Measurements from ENCODE around the gene SH2D5.

Gene SH2D5

DNA sequence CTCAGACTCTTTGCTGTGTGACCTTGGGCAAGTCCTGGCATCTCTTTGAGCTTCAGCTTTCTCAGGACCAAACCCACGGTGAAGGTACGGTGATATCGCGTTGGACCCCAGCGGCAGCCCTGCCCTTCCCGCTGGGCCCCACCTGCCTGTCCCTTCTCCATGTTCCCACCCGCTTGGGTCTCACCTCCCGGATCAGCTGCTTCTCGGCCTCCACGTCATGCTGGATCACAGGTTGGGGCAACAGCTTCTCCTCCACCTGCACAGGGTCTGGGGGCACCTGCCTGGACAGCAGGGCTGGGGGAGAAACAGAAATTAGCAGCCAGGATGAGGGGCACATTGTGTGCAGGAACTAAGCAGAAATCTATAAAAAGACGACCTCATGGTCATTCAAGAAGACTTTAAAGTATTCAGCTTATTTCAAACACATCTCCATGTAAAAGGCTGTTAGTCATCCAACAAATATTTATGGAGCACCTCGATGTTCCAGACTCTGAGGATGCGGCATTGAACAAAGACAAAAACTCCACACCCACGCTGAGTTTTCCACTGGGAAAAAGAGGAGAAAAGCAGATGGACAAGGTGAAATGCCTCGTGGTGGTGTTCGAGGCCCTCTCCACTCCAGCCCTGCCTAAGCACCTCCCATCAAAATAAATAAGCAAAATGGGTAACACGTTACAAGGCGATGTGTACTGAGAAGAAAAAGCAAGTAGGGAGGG, 34.1 kb downstream of the SH2D5 start:
- no peak overlapping the region for H3K27ac ChIP-seq (ENCODE audit: low read depth, low read length)
- no peak overlapping the region for H3K9ac ChIP-seq (ENCODE audit: low read length)
- peaks cover 17% of the 10 kb centered on the region for H3K4me1 ChIP-seq (ENCODE audit: insufficient read depth, low read length)

DNA sequence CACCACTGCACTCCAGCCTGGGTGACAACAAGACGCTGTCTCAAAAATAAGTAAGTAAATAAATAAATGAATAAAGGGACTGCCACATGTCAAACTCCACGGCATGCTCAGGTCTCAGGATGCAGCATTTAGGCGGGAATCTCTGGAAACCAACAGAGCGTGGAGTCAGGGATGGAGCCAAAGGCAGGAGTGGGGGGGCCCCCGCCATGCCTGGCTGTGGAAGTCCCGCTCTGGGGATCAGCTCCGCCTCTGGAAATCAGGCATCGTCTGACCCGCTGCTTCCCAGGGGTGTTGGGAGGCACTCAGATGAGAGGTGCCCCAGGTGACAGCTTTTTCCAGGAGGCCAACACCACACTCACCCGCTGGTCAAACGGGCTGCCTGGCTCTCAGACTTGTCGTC, 34.9 kb downstream of the SH2D5 start:
- Histone ChIP-seq H3K9ac (ENCODE audit: low read length) (no peak overlapping the region), H3K27me3 (ENCODE audit: control insufficient read depth in 1 of 2, insufficient read depth in 2 of 2, low read length in 2 of 2) (no peaks in the 10 kb centered on the region), H3K4me3 (ENCODE audit: low read depth in 1 of 2, low read length in 2 of 2) (peak overlapping the region in 1 of 2 donors; percentile 51), H3K36me3 (ENCODE audit: insufficient read depth, low read length) (no peaks in the 10 kb centered on the region), H3K27ac (ENCODE audit: low read depth, low read length) (no peak overlapping the region), H3K4me1 (ENCODE audit: insufficient read depth, low read length) (peaks cover 17% of the 10 kb centered on the region), H3K9me3 (ENCODE audit: low read length) (no peaks in the 10 kb centered on the region)

More for the DNA sequence above, 34.1 kb downstream of the SH2D5 start:
- Histone ChIP-seq H3K27me3 (ENCODE audit: control insufficient read depth in 1 of 2, insufficient read depth in 2 of 2, low read length in 2 of 2) (no peaks in the 10 kb centered on the region), H3K9me3 (ENCODE audit: low read length) (no peaks in the 10 kb centered on the region), H3K36me3 (ENCODE audit: insufficient read depth, low read length) (no peaks in the 10 kb centered on the region), H3K4me3 (ENCODE audit: low read depth in 1 of 2, low read length in 2 of 2) (no peak overlapping the region)

DNA sequence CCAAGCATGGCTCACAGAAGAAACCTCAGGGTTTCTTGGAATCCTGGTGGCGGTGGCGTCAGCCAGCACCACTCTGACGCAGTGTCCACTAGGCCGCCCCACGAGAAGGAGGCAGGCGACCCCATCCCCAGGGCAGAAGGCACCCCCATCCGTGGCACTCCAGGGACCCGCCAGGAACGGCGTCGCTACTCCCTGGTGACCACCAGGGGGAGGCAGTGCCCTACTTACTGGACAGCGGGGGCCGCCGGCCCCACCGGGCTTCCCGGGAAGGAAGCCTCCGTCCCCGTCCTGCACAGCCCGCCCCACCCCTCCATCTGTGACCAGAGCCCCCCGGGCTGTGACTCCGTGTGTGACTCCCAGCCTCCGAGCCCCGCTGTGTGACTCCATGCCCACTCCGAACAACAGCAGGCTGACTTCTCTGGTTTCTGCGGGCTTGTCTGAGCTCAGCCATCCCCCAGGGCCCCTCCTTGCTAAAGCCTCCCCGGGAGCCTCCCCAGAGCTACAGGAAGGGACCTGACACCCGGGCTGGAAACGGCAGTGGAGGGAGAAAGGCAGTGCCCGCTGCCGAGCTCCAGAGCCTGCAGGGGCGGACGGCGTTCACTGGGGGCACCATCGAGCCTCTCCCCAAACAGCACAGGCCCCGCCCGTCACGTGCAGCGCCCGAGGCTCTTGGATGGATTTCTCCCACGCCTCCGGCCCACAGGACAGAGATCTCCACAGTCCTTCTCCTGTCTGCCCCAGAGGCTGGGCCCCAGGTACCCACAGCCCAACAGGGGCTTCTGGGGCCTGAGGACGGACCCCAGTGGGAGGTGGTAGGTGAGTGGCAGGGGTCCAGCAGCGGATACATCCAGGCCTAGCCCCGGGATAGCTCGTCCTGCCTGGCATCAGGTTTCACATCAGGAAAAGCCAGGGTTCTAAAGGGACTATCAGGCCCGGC, 35.8 kb downstream of the SH2D5 start:
- peak overlapping the region; percentile 86 for H3K27ac ChIP-seq (ENCODE audit: low read depth, low read length)
- no peaks in the 10 kb centered on the region for H3K36me3 ChIP-seq (ENCODE audit: insufficient read depth, low read length)
- no peaks in the 10 kb centered on the region for H3K27me3 ChIP-seq (ENCODE audit: control insufficient read depth in 1 of 2, insufficient read depth in 2 of 2, low read length in 2 of 2)
- peaks cover 17% of the 10 kb centered on the region for H3K4me1 ChIP-seq (ENCODE audit: insufficient read depth, low read length)
- peak overlapping the region; percentile 58 for H3K9ac ChIP-seq (ENCODE audit: low read length)
- peak overlapping the region; percentile 51 to 64 for H3K4me3 ChIP-seq (ENCODE audit: low read depth in 1 of 2, low read length in 2 of 2)
- no peaks in the 10 kb centered on the region for H3K9me3 ChIP-seq (ENCODE audit: low read length)

DNA sequence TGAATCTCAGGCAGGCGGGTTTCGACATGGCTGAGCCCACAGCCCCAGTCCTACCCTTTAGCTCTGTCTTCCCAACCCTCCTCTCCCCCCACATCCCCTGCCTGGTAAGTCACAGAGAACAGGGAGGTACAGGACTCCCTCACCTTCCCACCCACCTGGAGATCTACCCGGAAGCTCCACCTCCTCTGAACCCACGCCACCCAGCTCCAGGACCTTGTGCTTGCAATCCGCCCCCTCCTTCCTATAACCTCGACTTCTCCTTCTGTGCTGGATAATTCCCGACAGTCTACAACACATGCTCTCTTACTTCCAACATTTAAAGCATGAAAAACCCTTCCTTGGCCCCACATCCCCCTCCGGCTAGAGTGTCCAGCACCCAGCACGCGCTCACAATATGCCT, 37.0 kb downstream of the SH2D5 start:
- Histone ChIP-seq H3K27me3 (ENCODE audit: control insufficient read depth in 1 of 2, insufficient read depth in 2 of 2, low read length in 2 of 2) (no peaks in the 10 kb centered on the region), H3K9ac (ENCODE audit: low read length) (no peak overlapping the region), H3K4me3 (ENCODE audit: low read depth in 1 of 2, low read length in 2 of 2) (no peak overlapping the region), H3K4me1 (ENCODE audit: insufficient read depth, low read length) (peaks cover 17% of the 10 kb centered on the region), H3K27ac (ENCODE audit: low read depth, low read length) (no peak overlapping the region), H3K9me3 (ENCODE audit: low read length) (no peaks in the 10 kb centered on the region), H3K36me3 (ENCODE audit: insufficient read depth, low read length) (no peaks in the 10 kb centered on the region)

DNA sequence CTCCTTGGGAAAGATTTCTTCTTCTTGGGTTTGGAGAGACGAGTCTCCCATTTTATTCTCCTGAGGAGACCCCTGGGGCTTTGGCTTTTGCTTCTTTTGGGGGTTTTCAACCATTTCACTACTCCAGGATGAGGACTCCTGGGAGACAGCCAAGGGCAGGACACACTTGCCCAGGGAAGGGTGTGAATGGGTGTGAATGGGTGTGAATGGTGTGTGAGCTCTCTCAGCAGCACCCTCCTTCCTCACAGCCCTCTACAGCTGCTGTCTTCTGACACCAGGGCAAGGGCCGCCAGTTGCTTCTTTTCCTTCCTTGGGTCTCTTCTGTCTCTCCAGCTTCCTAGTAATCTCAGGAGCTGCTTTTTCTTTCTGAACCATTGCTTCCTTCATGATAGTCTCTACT, 38.9 kb downstream of the SH2D5 start:
- no peaks in the 10 kb centered on the region for H3K27me3 ChIP-seq (ENCODE audit: control insufficient read depth in 1 of 2, insufficient read depth in 2 of 2, low read length in 2 of 2)
- H3K9ac ChIP-seq (ENCODE audit: low read length): no peak overlapping the region
- H3K36me3 ChIP-seq (ENCODE audit: insufficient read depth, low read length): no peaks in the 10 kb centered on the region
- H3K9me3 ChIP-seq (ENCODE audit: low read length): no peaks in the 10 kb centered on the region
- H3K4me1 ChIP-seq (ENCODE audit: insufficient read depth, low read length): peaks cover 16% of the 10 kb centered on the region
- H3K27ac ChIP-seq (ENCODE audit: low read depth, low read length): no peak overlapping the region
- no peak overlapping the region for H3K4me3 ChIP-seq (ENCODE audit: low read depth in 1 of 2, low read length in 2 of 2)

DNA sequence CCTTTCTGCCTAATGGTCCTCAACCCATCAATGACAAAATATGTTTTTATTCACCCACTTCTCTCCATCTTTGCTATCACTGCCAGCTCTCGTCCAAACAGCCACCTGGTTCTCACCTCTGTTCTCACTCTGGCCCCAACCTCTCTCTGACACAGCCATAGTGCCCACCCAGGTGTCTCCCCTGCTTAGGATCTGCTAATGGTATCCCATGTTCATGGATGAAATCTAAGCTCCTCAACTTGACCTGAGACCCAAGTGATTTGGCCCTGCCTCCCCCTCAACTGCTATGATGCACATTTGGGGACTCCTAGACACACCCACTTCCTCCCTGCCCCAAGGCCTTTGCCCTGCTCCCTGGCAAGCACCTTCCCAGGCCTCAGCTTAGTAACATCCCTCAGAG, 40.6 kb downstream of the SH2D5 start:
- H3K9me3 ChIP-seq (ENCODE audit: low read length): no peaks in the 10 kb centered on the region
- H3K27me3 ChIP-seq (ENCODE audit: control insufficient read depth in 1 of 2, insufficient read depth in 2 of 2, low read length in 2 of 2): no peaks in the 10 kb centered on the region
- no peaks in the 10 kb centered on the region for H3K36me3 ChIP-seq (ENCODE audit: insufficient read depth, low read length)
- H3K4me1 ChIP-seq (ENCODE audit: insufficient read depth, low read length): peaks cover under 1% of the 10 kb centered on the region
- H3K27ac ChIP-seq (ENCODE audit: low read depth, low read length): no peak overlapping the region
- H3K9ac ChIP-seq (ENCODE audit: low read length): no peak overlapping the region
- no peak overlapping the region for H3K4me3 ChIP-seq (ENCODE audit: low read depth in 1 of 2, low read length in 2 of 2)

DNA sequence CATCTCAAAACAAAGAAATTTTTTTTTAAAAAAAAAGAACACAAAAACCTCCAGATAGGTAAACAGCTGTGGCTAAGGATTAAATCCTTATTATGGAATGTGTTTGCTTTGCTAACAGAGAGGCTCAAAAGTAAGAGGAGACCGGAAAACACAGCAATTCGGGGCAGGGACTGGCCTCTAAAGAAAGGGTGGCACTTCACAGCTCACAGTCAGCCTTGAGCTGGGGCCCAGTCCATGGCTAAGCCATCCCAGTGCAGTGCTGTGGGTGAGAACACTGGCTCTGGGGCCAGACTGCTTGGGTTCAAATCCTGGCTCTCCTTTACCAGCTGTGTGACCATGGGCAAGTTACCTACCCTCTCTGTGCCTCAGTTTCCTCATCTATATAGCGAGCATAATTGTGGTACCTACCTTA, 42.9 kb downstream of the SH2D5 start:
- H3K27ac ChIP-seq (ENCODE audit: low read depth, low read length): no peak overlapping the region
- H3K9ac ChIP-seq (ENCODE audit: low read length): no peak overlapping the region
- H3K4me3 ChIP-seq (ENCODE audit: low read depth in 1 of 2, low read length in 2 of 2): no peak overlapping the region
- H3K27me3 ChIP-seq (ENCODE audit: control insufficient read depth in 1 of 2, insufficient read depth in 2 of 2, low read length in 2 of 2): no peaks in the 10 kb centered on the region
- H3K9me3 ChIP-seq (ENCODE audit: low read length): no peaks in the 10 kb centered on the region
- no peaks in the 10 kb centered on the region for H3K4me1 ChIP-seq (ENCODE audit: insufficient read depth, low read length)
- no peaks in the 10 kb centered on the region for H3K36me3 ChIP-seq (ENCODE audit: insufficient read depth, low read length)

DNA sequence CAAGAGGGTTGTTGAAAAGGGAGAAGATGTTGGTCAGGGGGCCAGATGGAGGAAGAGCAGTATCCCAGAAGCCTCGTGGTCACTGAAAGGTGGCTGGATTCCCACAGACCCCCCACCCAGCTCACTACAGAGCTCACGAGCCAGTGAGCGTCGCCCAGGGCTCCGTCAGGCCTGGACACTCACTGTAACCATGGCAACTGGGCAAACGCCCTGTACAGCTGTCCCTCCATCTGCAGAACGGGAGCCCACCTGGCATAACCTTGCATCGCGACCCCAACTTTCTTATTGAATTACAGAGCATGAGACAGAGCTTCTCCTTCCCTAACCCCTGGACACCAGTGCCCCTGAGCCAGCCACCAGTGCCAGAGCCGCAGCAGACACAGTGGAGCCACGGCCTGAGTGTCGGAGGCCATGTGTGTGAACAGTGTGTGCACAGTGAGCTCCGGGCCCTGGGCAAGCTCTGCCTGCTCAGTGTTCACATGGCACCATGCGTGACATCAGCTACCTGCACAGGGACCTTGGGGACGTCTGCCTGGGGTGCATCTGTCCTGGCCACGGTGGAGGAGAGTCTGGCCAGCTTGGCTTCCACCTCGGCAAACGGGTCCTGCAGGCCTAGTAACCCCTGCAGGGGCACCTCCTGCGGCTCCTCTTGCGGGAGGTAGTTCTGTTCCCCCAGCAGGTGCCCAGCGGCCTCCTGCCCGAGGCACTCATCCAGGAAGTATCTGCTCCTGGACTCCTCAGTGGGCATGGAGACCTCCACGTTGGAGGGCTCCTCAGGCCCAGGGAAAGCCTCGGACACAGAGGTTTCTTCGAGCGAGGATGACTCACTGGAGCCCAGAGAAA, 45.4 kb downstream of the SH2D5 start:
- Histone ChIP-seq H3K27ac (ENCODE audit: low read depth, low read length) (no peak overlapping the region), H3K36me3 (ENCODE audit: insufficient read depth, low read length) (no peaks in the 10 kb centered on the region), H3K9ac (ENCODE audit: low read length) (no peak overlapping the region), H3K27me3 (ENCODE audit: control insufficient read depth in 1 of 2, insufficient read depth in 2 of 2, low read length in 2 of 2) (no peaks in the 10 kb centered on the region), H3K9me3 (ENCODE audit: low read length) (no peaks in the 10 kb centered on the region), H3K4me1 (ENCODE audit: insufficient read depth, low read length) (no peaks in the 10 kb centered on the region), H3K4me3 (ENCODE audit: low read depth in 1 of 2, low read length in 2 of 2) (no peak overlapping the region)

DNA sequence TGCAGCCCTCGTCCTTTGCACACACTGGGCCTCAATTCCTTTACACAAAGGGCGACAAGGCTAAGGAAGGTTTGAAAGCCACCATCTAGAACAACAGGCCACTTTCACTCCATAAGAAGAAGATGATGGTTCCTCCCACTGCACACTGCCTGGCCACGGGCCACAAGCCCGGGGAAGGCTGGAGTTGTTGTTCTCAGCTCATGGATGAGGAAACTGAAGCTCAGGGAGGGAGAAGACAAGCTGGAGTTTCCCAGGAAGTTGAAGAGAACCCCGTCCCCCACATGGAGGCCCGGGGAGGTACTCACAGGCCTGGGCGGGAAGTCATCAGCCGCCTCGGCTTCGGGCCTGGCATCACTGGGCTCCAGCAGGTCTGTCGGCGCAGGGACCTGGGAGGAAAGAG, 46.8 kb downstream of the SH2D5 start:
- no peaks in the 10 kb centered on the region for H3K4me1 ChIP-seq (ENCODE audit: insufficient read depth, low read length)
- H3K27ac ChIP-seq (ENCODE audit: low read depth, low read length): no peak overlapping the region
- H3K9ac ChIP-seq (ENCODE audit: low read length): no peak overlapping the region
- H3K9me3 ChIP-seq (ENCODE audit: low read length): no peaks in the 10 kb centered on the region
- no peaks in the 10 kb centered on the region for H3K27me3 ChIP-seq (ENCODE audit: control insufficient read depth in 1 of 2, insufficient read depth in 2 of 2, low read length in 2 of 2)
- H3K4me3 ChIP-seq (ENCODE audit: low read depth in 1 of 2, low read length in 2 of 2): no peak overlapping the region
- no peaks in the 10 kb centered on the region for H3K36me3 ChIP-seq (ENCODE audit: insufficient read depth, low read length)

DNA sequence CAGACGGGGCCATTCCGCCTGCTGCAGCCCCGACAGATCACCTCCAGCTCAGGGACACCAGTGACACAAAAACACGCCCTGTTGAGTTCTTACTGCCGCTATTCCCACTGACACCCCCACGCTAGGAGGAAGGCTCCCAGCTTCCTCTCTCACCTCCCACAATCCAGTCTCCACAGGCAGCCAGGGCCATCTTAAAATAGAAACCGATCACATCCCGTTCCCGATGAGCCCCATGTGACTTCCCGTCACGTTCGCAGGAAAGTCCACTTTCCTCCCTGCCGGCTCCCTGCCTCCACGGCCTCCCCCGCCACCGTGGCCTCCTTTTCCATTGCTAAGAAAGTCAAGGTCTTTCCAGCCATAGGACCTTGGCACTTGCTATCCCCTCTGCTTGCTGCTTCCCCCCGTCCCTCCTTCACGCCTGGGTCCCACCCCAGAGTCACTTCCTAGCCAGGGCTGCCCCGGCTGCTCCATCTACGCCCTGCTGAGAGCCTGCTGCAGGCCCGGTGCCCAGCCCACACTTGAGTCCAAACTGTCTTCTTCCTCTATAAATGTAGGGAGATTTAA, 47.3 kb downstream of the SH2D5 start:
- no peak overlapping the region for H3K27ac ChIP-seq (ENCODE audit: low read depth, low read length)
- H3K36me3 ChIP-seq (ENCODE audit: insufficient read depth, low read length): no peaks in the 10 kb centered on the region
- H3K4me1 ChIP-seq (ENCODE audit: insufficient read depth, low read length): no peaks in the 10 kb centered on the region
- H3K4me3 ChIP-seq (ENCODE audit: low read depth in 1 of 2, low read length in 2 of 2): no peak overlapping the region
- H3K9me3 ChIP-seq (ENCODE audit: low read length): no peaks in the 10 kb centered on the region
- no peak overlapping the region for H3K9ac ChIP-seq (ENCODE audit: low read length)
- H3K27me3 ChIP-seq (ENCODE audit: control insufficient read depth in 1 of 2, insufficient read depth in 2 of 2, low read length in 2 of 2): no peaks in the 10 kb centered on the region

DNA sequence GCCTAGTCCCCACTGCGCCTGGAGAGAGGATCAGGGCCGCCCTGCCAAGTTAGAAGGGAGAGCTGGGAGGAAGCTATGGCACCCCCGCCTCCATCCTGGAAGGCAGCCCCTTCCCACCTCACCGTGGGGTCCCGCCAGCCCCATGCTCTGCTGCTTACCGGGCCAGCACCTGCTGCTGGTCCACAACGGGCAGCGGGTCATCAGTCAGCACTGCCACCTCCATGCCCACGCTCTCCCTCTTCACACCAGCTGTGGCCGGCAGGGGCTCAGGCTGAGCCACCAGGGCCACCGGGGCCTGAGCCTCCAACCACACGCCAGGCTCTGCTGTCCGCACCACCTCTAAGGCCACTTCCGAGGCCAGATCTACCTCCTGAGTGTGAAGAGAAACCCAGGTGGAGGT, 47.9 kb downstream of the SH2D5 start:
- no peaks in the 10 kb centered on the region for H3K9me3 ChIP-seq (ENCODE audit: low read length)
- H3K27ac ChIP-seq (ENCODE audit: low read depth, low read length): no peak overlapping the region
- no peak overlapping the region for H3K4me3 ChIP-seq (ENCODE audit: low read depth in 1 of 2, low read length in 2 of 2)
- H3K27me3 ChIP-seq (ENCODE audit: control insufficient read depth in 1 of 2, insufficient read depth in 2 of 2, low read length in 2 of 2): no peaks in the 10 kb centered on the region
- no peaks in the 10 kb centered on the region for H3K36me3 ChIP-seq (ENCODE audit: insufficient read depth, low read length)
- H3K4me1 ChIP-seq (ENCODE audit: insufficient read depth, low read length): no peaks in the 10 kb centered on the region
- H3K9ac ChIP-seq (ENCODE audit: low read length): no peak overlapping the region

Data from muscle layer of colon (tissue), 2 donors.